GM19351 (cell line): ENCODE data around the gene PODXL.

Experiments
- ATAC-seq: cut with Tn5 transposase; IDR thresholded peaks from one replicate; pipeline ENCODE4 v1.9.1; 2021; ENCODE audit warnings: mild to moderate bottlenecking, moderate library complexity; ENCODE audit not compliant: unreplicated experiment

PODXL gene

GRCh38 chr7:131455001-131455400, 101.4 kb downstream of the PODXL start:
- ATAC-seq, result no peak

- no peak for ATAC-seq
Observed at GRCh38 chr7:131454498-131454897, 101.9 kb downstream of the PODXL start.
